Uterus (tissue), 2 donors: ENCODE results near the gene PLA2G3.

Source experiments
- POLR2A ChIP-seq, 2 donors: fragments of 450-650 bp; IDR thresholded peaks; one replicate each; pipeline ENCODE4 v1.6.1; 2016; ENCODE audit warnings: antibody characterized with exemption in 2 of 2, mild to moderate bottlenecking in 1 of 2, moderate library complexity in 1 of 2
- TF ChIP-seq, protein P1 (sequence below), 4 experiments: fragments of 200-600 bp in 2 of 4; fragments of 450-650 bp in 2 of 4; sonication (generic) in 2 of 4; IDR thresholded peaks; one replicate each; pipeline ENCODE4 v1.5.1; 2016 to 2019; ENCODE audit warnings: antibody characterized with exemption in 4 of 4, mild to moderate bottlenecking in 2 of 4, moderate library complexity in 1 of 4

DNA sequence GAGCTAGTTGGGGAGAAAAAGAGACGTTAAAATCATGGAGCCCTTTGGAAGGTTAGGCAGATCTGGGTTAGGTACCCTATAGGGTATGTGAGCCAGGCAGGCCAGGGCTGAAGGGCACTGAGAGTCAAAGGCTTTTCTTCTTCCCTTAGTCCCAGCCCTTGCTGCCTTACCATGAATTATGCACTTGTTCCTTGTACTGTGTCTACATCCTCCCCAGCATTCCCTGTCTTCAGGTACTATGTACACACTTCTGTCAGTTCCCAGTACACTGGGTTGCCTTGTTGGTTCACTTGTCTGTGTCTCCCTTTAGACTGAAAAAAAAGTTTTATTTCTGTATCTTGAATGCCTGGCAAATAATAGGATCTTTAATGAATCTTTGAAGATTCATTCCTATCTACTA, 36.6 kb upstream of the PLA2G3 start:
- TF ChIP-seq, protein P1, sequence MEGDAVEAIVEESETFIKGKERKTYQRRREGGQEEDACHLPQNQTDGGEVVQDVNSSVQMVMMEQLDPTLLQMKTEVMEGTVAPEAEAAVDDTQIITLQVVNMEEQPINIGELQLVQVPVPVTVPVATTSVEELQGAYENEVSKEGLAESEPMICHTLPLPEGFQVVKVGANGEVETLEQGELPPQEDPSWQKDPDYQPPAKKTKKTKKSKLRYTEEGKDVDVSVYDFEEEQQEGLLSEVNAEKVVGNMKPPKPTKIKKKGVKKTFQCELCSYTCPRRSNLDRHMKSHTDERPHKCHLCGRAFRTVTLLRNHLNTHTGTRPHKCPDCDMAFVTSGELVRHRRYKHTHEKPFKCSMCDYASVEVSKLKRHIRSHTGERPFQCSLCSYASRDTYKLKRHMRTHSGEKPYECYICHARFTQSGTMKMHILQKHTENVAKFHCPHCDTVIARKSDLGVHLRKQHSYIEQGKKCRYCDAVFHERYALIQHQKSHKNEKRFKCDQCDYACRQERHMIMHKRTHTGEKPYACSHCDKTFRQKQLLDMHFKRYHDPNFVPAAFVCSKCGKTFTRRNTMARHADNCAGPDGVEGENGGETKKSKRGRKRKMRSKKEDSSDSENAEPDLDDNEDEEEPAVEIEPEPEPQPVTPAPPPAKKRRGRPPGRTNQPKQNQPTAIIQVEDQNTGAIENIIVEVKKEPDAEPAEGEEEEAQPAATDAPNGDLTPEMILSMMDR (IDR thresholded peaks at IDR 0.05) = no peak
- TF ChIP-seq POLR2A (IDR thresholded peaks at IDR 0.05) = no peak
